GM20000 (cell line): ENCODE measurements around the gene MED16.
"Not testable (repeated sequence)": the region's sequence is repeated elsewhere in the genome, so short reads cannot be mapped to it uniquely, and the experiment has no call there.

Experiments used
- DNase-seq: peaks from one replicate; pipeline ENCODE4 v3.0.0; 2012; ENCODE audit warnings: low spot score
- TF ChIP-seq, protein P1 (sequence below): IDR thresholded peaks from 2 replicates; pipeline ENCODE4 v1.5.1; 2012; ENCODE audit warnings: mild to moderate bottlenecking, control low read depth; ENCODE audit errors: extremely low read depth, missing control alignments

MED16 gene

DNA sequence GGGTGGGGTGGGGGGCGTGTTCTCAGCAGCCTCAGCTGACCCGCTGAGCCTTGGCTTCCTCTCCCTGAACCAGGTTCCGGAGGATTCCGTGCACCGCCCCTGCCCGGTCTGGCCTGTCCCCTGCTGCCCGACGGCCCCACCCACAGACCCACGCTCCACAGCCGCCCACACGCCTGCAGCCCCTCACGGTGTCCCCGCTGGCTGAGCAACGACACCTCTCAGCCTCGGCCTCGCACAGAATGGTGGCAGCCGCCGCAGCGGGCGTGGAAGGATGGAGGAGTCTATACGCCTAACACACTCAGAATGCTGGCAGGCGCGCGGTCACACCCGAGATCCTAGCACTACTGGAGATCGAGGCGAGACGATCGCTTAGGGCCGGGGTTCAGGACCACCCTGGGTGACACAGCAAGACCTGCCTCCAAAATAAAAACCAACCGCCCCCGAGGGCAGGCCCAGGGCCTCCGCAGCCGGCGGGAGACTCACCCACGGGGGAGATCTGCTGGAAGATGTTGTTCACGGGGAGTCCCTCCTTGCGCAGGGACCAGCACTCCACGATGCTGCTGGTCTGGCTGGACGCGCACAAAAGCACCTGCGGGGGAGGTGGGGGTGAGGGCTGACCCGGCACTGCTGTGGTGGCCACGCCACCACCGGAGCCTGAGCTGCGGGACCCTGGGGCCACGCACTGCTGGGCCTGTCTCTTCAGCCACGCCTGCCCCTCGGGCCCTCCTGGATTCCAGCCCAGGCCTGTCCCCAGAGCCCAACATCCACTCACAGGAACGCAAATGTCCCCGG is 8.4 kb downstream of the MED16 start:
- no peak for DNase-seq
- TF ChIP-seq, protein P1, sequence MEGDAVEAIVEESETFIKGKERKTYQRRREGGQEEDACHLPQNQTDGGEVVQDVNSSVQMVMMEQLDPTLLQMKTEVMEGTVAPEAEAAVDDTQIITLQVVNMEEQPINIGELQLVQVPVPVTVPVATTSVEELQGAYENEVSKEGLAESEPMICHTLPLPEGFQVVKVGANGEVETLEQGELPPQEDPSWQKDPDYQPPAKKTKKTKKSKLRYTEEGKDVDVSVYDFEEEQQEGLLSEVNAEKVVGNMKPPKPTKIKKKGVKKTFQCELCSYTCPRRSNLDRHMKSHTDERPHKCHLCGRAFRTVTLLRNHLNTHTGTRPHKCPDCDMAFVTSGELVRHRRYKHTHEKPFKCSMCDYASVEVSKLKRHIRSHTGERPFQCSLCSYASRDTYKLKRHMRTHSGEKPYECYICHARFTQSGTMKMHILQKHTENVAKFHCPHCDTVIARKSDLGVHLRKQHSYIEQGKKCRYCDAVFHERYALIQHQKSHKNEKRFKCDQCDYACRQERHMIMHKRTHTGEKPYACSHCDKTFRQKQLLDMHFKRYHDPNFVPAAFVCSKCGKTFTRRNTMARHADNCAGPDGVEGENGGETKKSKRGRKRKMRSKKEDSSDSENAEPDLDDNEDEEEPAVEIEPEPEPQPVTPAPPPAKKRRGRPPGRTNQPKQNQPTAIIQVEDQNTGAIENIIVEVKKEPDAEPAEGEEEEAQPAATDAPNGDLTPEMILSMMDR = no peak

DNA sequence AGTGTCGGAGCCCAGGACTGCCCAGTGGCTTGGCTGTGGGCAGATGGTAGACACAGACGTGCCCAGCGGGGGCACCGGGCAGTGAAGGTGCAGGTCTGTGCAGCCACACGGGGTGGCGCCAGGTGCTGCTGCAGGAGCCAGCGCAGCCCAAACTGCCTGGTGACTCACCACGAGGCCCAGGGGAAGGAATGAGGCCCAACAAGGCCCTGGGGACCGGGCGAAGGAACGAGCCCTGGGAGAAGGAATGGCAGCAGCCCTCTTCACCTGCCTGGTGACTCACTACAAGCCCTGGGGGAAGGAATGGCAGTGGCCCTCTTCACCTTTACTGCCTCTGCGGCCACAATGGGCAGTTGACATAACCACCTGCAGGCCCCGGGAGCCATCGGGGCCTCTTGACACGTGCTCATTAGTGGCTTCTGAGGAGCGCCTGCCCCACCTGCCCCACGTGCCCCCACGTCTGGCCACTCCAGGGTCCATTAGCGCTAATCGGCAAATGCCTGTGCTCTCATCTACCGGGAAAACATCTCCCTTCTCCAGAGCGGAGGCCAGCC is 9.3 kb downstream of the MED16 start:
- TF ChIP-seq, protein P1 = no peak
- no peak for DNase-seq

DNA sequence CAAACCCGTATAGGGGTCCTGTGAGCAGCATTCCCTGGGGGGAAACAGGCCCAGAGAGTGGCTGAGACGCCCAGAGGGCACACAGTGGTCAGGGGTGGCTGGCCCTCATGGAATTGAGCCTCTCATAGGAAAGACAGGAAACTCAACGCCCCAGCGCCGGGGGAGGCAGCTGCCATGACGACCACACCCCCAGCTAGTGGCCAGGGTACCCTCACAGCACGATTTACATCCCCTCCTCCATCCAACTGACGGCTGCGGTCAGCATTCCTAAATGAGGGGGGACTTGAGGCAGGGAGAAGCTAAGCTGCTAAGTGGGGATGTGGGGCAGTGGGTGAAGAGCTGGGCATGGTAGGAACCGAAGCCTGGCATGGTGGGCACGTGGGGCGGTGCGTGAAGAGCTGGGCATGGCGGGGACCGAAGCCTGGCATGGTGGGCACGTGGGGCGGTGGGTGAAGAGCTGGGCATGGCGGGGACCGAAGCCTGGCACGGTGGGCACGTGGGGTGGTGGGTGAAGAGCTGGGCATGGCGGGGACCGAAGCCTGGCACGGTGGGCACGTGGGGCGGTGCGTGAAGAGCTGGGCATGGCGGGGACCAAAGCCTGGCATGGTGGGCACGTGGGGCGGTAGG is 10.0 kb downstream of the MED16 start:
- TF ChIP-seq, protein P1 = no peak

DNA sequence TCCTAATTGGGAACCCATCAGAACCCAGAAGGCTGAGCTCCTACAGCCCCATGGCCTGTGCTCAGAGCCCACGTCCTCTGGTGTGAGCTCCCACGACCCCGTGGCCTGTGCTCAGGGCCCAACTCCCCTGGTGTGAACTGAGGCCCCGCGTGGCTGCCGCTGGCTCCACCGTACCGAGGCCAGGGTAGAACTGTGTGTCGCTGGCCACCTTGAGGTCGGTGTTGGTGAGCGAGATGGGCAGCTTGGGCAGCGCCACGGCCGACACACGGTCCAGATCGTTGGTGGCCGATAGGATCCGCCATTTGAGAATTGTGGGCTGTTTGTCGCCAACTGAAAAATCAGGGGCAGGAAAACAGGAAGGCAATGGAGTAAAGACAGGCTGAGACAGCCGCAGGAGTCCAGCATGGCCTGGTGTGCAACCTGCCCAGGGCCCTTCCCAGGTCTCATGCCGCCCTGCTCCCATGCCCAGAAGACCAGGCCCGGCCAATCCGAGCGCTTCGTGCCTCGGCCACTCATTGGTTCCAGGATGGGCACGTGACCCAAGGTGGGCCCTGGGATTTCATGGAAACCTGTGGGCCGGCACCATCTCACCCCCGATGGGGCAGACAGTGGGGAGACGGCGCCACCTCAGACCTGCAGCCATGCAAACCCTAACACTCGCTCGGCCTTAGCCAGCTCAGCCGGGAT is 11.5 kb downstream of the MED16 start:
- no peak for DNase-seq
- TF ChIP-seq, protein P1 = no peak

More for the DNA sequence above, 10.0 kb downstream of the MED16 start:
- DNase-seq = no peak

DNA sequence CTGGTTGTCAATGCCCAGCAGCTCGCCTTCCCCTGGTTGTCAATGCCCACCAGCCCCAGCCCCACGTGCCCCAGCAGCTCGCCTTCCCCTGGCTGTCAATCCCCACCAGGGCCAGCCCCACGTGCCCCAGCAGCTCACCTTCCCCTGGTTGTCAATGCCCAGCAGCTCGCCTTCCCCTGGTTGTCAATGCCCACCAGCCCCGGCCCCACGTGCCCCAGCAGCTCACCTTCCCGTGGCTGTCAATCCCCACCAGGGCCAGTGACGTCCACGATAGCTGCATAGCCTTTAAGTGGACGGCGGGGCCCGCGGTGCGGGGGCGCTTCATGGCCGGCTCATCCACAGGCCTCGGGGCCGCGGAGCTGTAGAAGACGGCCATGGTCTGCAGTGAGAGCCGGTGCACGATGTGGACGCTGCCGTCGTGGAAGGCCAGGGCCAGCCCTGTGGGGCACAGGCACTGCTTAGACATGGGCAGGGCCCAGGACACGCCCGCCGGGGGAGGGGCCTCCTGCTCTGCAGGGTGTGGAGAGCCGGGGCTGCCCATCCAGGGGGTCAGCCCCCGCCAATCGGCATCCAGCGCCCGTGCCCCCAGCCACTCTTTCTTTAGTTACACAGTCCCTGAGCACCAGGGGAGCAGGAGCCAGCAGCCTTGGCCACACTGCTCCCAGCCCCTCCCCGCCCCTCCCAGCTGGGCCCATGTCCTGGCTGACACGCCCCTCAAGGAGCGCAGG is 13.1 kb downstream of the MED16 start:
- DNase-seq = no peak
- TF ChIP-seq, protein P1 = no peak

DNA sequence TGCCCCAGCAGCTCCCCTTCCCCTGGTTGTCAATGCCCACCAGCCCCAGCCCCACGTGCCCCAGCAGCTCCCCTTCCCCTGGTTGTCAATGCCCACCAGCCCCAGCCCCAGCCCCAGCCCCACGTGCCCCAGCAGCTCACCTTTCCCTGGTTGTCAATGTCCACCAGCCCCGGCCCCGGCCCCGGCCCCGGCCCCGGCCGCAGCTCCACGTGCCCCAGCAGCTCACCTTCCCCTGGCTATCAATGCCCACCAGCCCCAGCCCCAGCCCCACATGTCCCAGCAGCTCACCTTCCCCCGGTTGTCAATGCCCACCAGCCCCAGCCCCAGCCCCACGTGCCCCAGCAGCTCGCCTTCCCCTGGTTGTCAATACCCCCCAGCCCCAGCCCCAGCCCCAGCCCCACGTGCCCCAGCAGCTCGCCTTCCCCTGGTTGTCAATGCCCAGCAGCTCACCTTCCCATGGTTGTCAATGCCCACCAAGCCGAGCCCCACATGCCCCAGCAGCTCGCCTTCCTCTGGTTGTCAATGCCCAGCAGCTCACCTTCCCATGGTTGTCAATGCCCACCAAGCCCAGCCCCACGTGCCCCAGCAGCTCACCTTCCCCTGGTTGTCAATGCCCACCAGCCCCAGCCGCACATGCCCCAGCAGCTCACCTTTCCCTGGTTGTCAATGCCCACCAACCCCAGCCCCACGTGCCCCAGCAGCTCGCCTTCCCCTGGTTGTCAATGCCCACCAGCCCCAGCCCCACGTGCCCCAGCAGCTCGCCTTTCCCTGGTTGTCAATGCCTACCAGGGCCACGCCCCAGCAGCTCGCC is 14.0 kb downstream of the MED16 start:
- not testable (repeated sequence) for DNase-seq

DNA sequence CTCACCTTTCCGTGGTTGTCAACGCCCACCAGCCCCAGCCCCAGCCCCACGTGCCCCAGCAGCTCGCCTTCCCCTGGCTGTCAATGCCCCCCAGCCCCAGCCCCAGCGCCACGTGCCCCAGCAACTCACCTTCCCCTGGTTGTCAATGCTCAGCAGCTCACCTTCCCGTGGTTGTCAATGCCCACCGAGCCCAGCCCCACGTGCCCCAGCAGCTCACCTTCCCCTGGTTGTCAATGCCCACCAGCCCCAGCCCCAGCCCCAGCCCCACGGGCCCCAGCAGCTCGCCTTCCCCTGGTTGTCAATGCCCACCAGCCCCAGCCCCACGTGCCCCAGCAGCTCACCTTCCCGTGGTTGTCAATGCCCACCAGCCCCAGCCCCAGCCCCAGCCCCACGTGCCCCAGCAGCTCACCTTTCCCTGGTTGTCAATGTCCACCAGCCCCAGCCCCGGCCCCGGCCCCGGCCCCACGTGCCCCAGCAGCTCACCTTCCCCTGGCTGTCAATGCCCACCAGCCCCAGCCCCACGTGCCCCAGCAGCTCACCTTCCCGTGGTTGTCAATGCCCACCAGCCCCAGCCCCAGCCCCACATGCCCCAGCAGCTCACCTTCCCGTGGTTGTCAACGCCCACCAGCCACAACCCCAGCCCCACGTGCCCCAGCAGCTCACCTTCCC is 14.9 kb downstream of the MED16 start:
- DNase-seq = not testable (repeated sequence)
